ENCODE data around the gene XYLT1.

DNA sequence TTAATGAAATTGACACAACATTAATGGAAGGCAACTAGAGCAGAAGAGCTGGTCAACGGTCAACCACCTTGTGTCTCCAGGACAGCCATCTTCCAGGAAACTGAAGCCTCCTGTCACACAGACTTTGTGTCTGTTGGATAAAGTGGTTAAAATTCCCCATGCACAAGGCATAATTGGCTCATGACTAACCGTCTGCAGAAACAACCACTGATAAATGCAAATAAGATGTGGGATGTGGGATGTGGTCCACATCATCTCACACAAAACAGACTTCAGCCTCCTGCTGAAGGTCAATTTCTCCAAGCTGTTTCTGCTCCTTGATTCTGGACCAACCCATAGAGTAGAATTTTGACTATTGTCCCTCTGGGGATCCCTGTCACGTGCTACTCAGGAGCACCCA lies 26.9 kb upstream of the XYLT1 start:
- TF ChIP-seq, protein P1, sequence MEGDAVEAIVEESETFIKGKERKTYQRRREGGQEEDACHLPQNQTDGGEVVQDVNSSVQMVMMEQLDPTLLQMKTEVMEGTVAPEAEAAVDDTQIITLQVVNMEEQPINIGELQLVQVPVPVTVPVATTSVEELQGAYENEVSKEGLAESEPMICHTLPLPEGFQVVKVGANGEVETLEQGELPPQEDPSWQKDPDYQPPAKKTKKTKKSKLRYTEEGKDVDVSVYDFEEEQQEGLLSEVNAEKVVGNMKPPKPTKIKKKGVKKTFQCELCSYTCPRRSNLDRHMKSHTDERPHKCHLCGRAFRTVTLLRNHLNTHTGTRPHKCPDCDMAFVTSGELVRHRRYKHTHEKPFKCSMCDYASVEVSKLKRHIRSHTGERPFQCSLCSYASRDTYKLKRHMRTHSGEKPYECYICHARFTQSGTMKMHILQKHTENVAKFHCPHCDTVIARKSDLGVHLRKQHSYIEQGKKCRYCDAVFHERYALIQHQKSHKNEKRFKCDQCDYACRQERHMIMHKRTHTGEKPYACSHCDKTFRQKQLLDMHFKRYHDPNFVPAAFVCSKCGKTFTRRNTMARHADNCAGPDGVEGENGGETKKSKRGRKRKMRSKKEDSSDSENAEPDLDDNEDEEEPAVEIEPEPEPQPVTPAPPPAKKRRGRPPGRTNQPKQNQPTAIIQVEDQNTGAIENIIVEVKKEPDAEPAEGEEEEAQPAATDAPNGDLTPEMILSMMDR (IDR thresholded peaks at IDR 0.05) = no peak
- TF ChIP-seq RAD21 (IDR thresholded peaks at IDR 0.05; ENCODE audit: low read length) (no peak), POLR2AphosphoS5 (IDR thresholded peaks at IDR 0.05; ENCODE audit: low read depth, low read length) (no peak), YY1 (IDR thresholded peaks at IDR 0.05; ENCODE audit: low read depth) (no peak), EP300 (IDR thresholded peaks at IDR 0.05; ENCODE audit: borderline replicate concordance in 1 of 2, low read depth in 1 of 2, low read length in 1 of 2) (0 out of 4 replicates have a peak, but pooled peaks of 1 of the 2 experiments have one; percentile 19), RFX5 (IDR thresholded peaks at IDR 0.05; ENCODE audit: low read length) (no peak), CHD2 (IDR thresholded peaks at IDR 0.05; ENCODE audit: low read length, partially characterized antibody) (no peak)
- TF ChIP-seq, protein P2, sequence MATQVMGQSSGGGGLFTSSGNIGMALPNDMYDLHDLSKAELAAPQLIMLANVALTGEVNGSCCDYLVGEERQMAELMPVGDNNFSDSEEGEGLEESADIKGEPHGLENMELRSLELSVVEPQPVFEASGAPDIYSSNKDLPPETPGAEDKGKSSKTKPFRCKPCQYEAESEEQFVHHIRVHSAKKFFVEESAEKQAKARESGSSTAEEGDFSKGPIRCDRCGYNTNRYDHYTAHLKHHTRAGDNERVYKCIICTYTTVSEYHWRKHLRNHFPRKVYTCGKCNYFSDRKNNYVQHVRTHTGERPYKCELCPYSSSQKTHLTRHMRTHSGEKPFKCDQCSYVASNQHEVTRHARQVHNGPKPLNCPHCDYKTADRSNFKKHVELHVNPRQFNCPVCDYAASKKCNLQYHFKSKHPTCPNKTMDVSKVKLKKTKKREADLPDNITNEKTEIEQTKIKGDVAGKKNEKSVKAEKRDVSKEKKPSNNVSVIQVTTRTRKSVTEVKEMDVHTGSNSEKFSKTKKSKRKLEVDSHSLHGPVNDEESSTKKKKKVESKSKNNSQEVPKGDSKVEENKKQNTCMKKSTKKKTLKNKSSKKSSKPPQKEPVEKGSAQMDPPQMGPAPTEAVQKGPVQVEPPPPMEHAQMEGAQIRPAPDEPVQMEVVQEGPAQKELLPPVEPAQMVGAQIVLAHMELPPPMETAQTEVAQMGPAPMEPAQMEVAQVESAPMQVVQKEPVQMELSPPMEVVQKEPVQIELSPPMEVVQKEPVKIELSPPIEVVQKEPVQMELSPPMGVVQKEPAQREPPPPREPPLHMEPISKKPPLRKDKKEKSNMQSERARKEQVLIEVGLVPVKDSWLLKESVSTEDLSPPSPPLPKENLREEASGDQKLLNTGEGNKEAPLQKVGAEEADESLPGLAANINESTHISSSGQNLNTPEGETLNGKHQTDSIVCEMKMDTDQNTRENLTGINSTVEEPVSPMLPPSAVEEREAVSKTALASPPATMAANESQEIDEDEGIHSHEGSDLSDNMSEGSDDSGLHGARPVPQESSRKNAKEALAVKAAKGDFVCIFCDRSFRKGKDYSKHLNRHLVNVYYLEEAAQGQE (IDR thresholded peaks at IDR 0.05; ENCODE audit: low read depth, low read length) = no peak

All from SK-N-SH (cell line).